BLaER1 (cell line): ENCODE data around the gene ATAD1.
A peak's percentile ranks its signal among the peaks of the same experiment; 100 is the strongest.
"Not testable (repeated sequence)": the region's sequence is repeated elsewhere in the genome, so short reads cannot be mapped to it uniquely, and the experiment has no call there.

Source experiments
- H3K27ac ChIP-seq: shearing (Covaris generic); formaldehyde crosslinking; 2 replicates; pipeline ENCODE4 v1.8.1; 2022
- H3K27me3 ChIP-seq: shearing (Covaris generic); formaldehyde crosslinking; 2 replicates; pipeline ENCODE4 v1.8.1; 2022
- H3K36me3 ChIP-seq: shearing (Covaris generic); formaldehyde crosslinking; 2 replicates; pipeline ENCODE4 v1.8.1; 2022
- H3K4me1 ChIP-seq: shearing (Covaris generic); formaldehyde crosslinking; 2 replicates; pipeline ENCODE4 v1.8.1; 2022
- H3K4me2 ChIP-seq: shearing (Covaris generic); formaldehyde crosslinking; 2 replicates; pipeline ENCODE4 v1.8.1; 2022
- H3K4me3 ChIP-seq: shearing (Covaris generic); formaldehyde crosslinking; 2 replicates; pipeline ENCODE4 v1.8.1; 2022
- H3K9ac ChIP-seq: shearing (Covaris generic); formaldehyde crosslinking; 2 replicates; pipeline ENCODE4 v1.8.1; 2022
- H3K9me3 ChIP-seq: shearing (Covaris generic); formaldehyde crosslinking; 2 replicates; pipeline ENCODE4 v1.8.1; 2022
- H4K20me1 ChIP-seq: shearing (Covaris generic); formaldehyde crosslinking; 2 replicates; pipeline ENCODE4 v1.8.1; 2022
- Cebpa-rat ChIP-seq: shearing (Covaris generic); IDR thresholded peaks from 2 replicates; pipeline ENCODE4 v1.8.1; 2022

ATAD1 gene

GRCh38 chr10:87829986-87830729 lies 12.1 kb upstream of the ATAD1 start:
- no peak overlapping the region for H3K4me2 ChIP-seq
- H4K20me1 ChIP-seq: no peaks in the 10 kb centered on the region
- H3K36me3 ChIP-seq: no peaks in the 10 kb centered on the region
- no peak for TF ChIP-seq Cebpa-rat
- H3K27me3 ChIP-seq: no peaks in the 10 kb centered on the region
- no peak overlapping the region for H3K27ac ChIP-seq
- H3K4me3 ChIP-seq: no peak overlapping the region
- H3K9me3 ChIP-seq: no peaks in the 10 kb centered on the region
- no peak overlapping the region for H3K9ac ChIP-seq
- H3K4me1 ChIP-seq: no peaks in the 10 kb centered on the region

DNA sequence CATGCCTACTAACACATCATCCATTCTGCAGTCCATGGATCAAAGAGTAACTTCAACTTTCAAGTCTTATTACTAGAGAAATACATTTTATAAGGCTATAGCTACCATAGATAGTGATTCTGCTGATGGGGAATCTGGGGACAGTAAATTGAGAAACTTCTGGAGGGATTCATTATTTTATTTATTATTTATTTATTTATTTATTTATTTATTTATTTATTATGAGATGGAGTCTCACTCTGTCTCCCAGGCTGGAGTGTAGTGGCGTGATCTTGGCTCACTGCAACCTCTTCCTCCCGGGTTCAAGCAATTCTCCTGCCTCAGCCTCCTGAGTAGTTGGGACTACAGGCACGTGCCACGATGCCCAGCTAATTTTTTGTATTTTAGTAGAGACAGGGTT lies 11.0 kb upstream of the ATAD1 start:
- not testable (repeated sequence) for H3K36me3 ChIP-seq, H3K9ac ChIP-seq, H4K20me1 ChIP-seq, H3K4me1 ChIP-seq, H3K27ac ChIP-seq, H3K4me2 ChIP-seq, H3K4me3 ChIP-seq, H3K9me3 ChIP-seq, H3K27me3 ChIP-seq

GRCh38 chr10:87827681-87828080 lies 9.7 kb upstream of the ATAD1 start:
- Histone ChIP-seq H3K4me3 (no peak overlapping the region), H3K36me3 (no peaks in the 10 kb centered on the region), H3K4me1 (no peaks in the 10 kb centered on the region), H3K9me3 (no peaks in the 10 kb centered on the region), H3K27me3 (no peaks in the 10 kb centered on the region), H4K20me1 (no peaks in the 10 kb centered on the region), H3K27ac (no peak overlapping the region), H3K4me2 (no peak overlapping the region), H3K9ac (no peak overlapping the region)
- no peak for TF ChIP-seq Cebpa-rat

GRCh38 chr10:87826653-87827052 lies 8.6 kb upstream of the ATAD1 start:
- no peak overlapping the region for H3K4me2 ChIP-seq
- no peaks in the 10 kb centered on the region for H3K9me3 ChIP-seq
- no peak overlapping the region for H3K9ac ChIP-seq
- no peaks in the 10 kb centered on the region for H3K36me3 ChIP-seq
- no peaks in the 10 kb centered on the region for H3K27me3 ChIP-seq
- H3K27ac ChIP-seq: no peak overlapping the region
- no peak for TF ChIP-seq Cebpa-rat
- no peaks in the 10 kb centered on the region for H4K20me1 ChIP-seq
- H3K4me3 ChIP-seq: no peak overlapping the region
- no peaks in the 10 kb centered on the region for H3K4me1 ChIP-seq

DNA sequence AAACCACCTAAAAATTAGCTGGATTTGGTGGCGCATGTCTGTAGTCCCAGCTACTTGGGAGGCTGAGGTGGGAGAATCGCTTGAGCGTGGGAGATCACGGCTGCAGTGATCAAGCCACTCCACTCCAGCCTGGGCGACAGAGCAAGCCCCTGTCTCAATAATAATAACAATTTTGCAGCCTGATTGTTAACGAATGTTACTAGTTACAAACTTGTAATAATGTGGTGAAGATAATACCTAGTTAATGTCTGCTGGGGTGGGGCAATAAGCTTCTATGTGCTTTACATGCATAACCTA lies 1.2 kb upstream of the ATAD1 start:
- peak overlapping the region; percentile 92 for H3K4me2 ChIP-seq
- no peaks in the 10 kb centered on the region for H3K36me3 ChIP-seq
- TF ChIP-seq Cebpa-rat: no peak
- peaks cover 32% of the 10 kb centered on the region for H3K4me1 ChIP-seq
- no peaks in the 10 kb centered on the region for H3K9me3 ChIP-seq
- H3K27me3 ChIP-seq: no peaks in the 10 kb centered on the region
- no peak overlapping the region for H3K27ac ChIP-seq
- H3K4me3 ChIP-seq: no peak overlapping the region
- H4K20me1 ChIP-seq: peaks cover 18% of the 10 kb centered on the region; the same call in 1 of the 2 replicates
- H3K9ac ChIP-seq: no peak overlapping the region

DNA sequence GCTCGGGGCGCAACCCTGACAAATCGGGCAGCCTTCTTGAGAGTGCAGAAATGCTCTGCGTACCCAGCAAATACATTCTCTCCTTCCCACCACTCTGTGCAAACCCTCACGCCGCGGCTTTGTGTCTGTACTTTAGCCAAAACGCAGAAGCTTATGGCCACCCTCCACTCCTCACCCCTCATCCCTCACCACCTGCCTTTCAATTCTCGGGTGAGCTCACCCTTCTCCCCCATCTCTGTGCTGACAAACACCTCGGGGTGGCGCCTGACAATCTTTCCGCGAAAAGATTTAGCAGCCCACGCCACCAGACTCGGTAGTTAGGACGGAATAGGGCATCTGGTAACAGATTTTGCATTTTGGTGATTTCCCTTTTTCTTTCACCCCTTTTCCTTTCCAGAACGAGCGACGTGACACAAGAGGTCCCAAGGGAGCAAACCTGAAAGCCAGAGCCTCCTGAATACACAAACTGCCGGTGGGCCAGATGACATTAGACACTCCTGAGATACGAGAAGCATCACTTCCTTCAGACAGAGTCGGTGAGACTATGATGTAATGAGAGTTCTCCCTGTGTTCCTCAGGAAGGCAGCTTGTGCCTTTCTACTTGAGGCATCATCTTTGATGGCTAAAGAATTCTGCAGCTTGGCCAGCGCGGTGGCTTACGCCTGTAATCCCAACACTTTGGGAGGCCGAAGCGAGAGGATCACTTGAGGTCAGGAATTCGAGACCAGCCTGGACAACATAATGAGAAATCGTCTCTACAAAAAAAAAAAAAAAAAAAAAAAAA lies 671 bp upstream of the ATAD1 start:
- peaks cover 32% of the 10 kb centered on the region for H3K4me1 ChIP-seq
- H3K4me2 ChIP-seq: peak overlapping the region; percentile 92
- peak overlapping the region; percentile 88 for H3K9ac ChIP-seq
- H3K36me3 ChIP-seq: no peaks in the 10 kb centered on the region
- peak overlapping the region; percentile 91 for H3K27ac ChIP-seq
- H4K20me1 ChIP-seq: peaks cover 18% of the 10 kb centered on the region; the same call in 1 of the 2 replicates
- no peaks in the 10 kb centered on the region for H3K9me3 ChIP-seq
- TF ChIP-seq Cebpa-rat: no peak
- no peaks in the 10 kb centered on the region for H3K27me3 ChIP-seq
- peak overlapping the region; percentile 84 for H3K4me3 ChIP-seq

DNA sequence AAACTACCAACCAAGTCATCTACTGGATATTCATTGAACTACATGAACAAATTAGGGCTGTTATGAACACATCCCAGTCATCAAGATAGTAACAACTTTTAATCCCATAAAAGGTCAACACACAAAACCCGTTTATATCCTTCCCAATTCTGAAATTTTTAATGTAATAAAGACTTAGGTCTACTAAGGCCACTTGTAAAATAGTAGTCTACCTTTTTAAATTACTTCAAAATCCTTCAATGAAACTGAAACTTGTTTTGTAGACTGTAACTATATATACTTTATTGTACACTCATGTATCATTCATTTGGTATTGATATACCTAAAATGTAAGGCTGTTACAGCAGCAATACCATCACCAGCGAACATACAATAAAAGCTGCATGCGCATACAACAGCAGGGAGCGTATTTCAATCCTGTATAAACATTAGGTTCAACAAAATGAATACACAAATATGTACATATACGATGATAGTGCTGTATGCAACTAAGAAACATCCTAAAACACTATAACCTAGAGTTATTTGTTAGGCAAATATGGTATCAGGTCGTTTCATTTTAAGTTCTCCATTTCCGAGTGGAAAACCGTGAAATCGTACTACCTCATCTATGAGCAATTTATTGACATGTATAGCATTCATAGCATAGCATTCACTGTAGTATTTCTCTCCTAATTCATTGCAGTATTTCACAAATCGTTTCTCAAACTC lies 973 bp downstream of the ATAD1 start:
- H4K20me1 ChIP-seq: peaks cover 18% of the 10 kb centered on the region; the same call in 1 of the 2 replicates
- no peak for TF ChIP-seq Cebpa-rat
- H3K9ac ChIP-seq: peak overlapping the region; percentile 88

DNA sequence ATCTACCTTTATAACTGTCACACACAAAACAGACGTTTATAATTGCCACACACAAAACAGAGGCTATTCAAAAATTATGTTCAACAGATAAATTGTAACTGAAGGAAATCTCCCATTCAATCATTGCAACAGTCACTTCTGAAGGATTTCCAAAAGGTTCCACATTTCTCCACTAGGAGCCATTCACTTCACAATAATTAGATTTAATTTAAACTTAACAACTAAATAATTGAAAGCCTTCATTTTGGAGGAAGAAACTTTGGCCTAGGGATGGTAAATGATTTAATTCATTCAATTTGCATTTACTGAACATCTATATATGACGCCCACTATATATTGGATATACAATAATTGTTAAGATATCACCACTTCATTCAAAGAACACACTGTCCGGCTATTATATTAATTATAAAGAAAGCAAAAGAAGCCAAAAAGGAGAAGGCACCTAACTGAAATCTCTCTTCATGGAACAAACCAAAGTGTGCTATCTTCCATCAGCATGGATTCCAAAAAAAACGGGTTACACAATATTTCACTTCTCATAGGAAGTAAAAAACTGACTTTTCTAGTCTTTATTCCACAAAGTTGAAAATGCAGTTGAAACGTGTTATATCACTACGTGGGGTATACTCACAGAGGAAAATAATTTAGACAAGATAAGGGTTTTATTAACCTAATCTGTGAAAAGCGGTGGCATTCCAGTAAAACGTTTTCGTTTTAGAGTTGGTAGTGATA lies 1.7 kb downstream of the ATAD1 start:
- no peak for TF ChIP-seq Cebpa-rat
- Histone ChIP-seq H3K4me3 (peak overlapping the region; percentile 84), H3K27me3 (no peaks in the 10 kb centered on the region), H3K4me2 (peak overlapping the region; percentile 92), H3K36me3 (peaks cover 19% of the 10 kb centered on the region), H3K9ac (no peak overlapping the region), H3K9me3 (peaks cover 7% of the 10 kb centered on the region; the same call in 1 of the 2 replicates), H3K27ac (no peak overlapping the region), H3K4me1 (peaks cover 32% of the 10 kb centered on the region), H4K20me1 (peaks cover 18% of the 10 kb centered on the region; the same call in 1 of the 2 replicates)

More for the DNA sequence above, 973 bp downstream of the ATAD1 start:
- H3K4me1 ChIP-seq: peaks cover 32% of the 10 kb centered on the region
- H3K27ac ChIP-seq: peak overlapping the region; percentile 91
- peak overlapping the region; percentile 84 for H3K4me3 ChIP-seq
- H3K36me3 ChIP-seq: peaks cover 11% of the 10 kb centered on the region
- H3K27me3 ChIP-seq: no peaks in the 10 kb centered on the region
- H3K4me2 ChIP-seq: peak overlapping the region; percentile 92
- peaks cover 7% of the 10 kb centered on the region; the same call in 1 of the 2 replicates for H3K9me3 ChIP-seq

DNA sequence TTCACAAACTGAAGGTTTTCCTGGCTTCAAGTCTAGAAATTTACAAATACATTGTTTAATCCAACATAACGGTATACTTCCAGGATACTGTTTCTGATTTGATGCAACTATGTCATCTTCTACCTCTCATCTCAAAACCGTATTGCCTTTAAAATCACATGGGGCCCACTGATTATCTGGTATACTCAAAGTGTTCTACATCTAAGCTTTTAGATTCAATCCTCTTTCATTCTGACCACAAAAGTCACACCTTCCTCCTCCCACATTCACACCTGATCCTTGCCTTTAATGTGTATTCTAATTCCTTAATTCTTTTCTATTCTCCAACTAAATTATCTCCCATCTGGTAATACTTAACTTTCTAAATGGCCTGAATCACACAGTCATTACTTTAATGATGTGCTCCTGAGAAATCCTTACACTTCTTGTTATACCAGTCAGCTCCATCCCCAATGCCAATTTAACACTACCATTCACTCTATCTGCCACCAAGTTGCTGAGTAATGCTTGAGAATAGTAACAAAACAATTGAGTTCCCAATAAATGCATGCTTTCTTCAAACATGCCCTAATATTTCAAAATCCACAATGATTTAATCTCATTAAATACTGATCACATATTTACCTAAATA lies 13.0 kb downstream of the ATAD1 start:
- Histone ChIP-seq H3K4me3 (no peak overlapping the region), H3K9me3 (peaks cover 76% of the 10 kb centered on the region), H3K27me3 (no peaks in the 10 kb centered on the region), H4K20me1 (no peaks in the 10 kb centered on the region; the same call in 1 of the 2 replicates), H3K9ac (no peak overlapping the region), H3K4me2 (no peak overlapping the region), H3K4me1 (no peaks in the 10 kb centered on the region), H3K36me3 (peaks cover 89% of the 10 kb centered on the region), H3K27ac (no peak overlapping the region)
- TF ChIP-seq Cebpa-rat: no peak
